GM18907 (cell line): ENCODE measurements around the gene CRTC2.
A peak's percentile ranks its signal among the peaks of the same experiment; 100 is the strongest.
"Not testable (repeated sequence)": the region's sequence is repeated elsewhere in the genome, so short reads cannot be mapped to it uniquely, and the experiment has no call there.

Experiments
- ATAC-seq: cut with Tn5 transposase; IDR thresholded peaks from one replicate; pipeline ENCODE4 v1.9.1; 2021; ENCODE audit warnings: mild to moderate bottlenecking, moderate library complexity; ENCODE audit not compliant: unreplicated experiment

CRTC2 gene, protein sequence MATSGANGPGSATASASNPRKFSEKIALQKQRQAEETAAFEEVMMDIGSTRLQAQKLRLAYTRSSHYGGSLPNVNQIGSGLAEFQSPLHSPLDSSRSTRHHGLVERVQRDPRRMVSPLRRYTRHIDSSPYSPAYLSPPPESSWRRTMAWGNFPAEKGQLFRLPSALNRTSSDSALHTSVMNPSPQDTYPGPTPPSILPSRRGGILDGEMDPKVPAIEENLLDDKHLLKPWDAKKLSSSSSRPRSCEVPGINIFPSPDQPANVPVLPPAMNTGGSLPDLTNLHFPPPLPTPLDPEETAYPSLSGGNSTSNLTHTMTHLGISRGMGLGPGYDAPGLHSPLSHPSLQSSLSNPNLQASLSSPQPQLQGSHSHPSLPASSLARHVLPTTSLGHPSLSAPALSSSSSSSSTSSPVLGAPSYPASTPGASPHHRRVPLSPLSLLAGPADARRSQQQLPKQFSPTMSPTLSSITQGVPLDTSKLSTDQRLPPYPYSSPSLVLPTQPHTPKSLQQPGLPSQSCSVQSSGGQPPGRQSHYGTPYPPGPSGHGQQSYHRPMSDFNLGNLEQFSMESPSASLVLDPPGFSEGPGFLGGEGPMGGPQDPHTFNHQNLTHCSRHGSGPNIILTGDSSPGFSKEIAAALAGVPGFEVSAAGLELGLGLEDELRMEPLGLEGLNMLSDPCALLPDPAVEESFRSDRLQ

DNA sequence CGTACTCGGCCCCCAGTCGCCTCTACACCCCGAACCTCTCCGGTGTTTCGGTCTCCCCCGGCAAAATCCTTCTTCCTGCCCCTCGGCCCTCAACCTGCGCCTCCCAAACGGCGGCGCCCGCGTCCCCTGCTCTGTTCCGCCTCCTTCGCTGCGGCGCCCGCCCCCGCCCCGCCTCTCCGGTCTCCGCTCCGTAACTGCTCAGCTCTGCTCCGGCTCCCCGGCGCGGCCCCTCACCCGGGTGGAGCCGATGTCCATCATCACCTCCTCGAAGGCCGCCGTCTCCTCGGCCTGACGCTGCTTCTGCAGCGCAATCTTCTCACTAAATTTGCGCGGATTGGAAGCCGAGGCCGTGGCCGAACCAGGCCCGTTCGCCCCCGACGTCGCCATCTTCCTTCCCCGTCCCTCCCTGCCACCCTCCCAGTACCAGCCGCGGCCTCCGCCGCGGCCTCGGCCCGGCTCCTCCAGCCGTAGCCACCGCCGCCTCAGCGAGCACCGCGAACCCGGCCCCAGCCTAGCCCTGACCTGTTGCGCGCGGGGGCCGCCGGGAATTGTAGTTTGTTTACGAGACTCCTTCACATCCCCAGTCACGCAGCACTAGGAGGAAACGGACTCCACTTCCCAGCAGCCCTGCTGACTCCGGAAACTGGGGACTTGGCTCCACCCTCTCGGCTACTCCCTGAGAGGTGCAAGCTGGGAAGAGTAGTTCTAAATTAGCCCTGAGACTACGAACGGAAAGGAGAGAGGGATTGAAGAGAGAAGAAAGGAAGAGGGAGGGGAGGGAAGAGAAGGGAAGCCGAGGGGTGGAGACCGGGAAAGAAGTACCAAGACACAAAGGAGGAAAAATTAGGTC lies at the start of gene CRTC2:
CRTC2 (minus strand) TSS at position 502 of the 850 bp plus-strand sequence; CDS start at position 387, 115 bp downstream.
- peak; percentile 81 for ATAC-seq

DNA sequence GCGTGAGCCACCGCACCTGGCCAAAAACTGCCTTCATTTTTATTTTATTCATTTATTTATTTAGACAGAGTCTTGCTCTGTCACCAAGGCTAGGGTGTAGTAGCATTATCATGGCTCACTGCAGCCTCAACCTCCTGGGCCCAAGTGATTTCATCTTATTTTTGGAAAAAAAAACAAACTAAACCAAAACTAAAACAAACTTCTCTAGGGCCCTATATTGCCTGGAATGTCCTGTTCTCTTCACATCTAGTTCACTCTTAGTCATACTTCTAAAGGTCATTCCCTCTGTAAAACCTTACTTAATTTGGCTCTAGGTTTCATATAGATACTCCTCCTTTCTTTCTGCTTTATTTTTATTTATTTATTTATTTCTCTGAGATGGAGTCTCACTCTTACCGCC lies 47.7 kb upstream of the CRTC2 start:
- ATAC-seq, result no peak

DNA sequence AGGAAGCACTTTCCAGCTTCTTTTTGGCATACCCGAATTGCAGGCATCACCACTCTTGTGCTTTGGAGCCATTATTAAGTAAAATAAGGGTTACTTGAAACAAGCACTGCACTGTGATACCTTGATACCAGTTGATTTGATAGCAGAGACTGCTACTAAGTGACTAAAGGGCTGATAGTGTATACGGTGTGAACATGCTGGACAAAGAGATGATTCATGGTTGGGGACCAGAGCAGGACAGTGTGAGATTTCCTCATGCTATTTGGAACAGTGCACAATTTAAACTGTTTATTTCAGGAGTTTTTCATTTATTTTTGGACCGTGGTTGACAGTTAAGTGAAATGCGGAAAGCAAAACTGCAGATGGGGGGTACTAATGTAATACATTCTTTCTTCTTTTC lies 42.0 kb upstream of the CRTC2 start:
- no peak for ATAC-seq

DNA sequence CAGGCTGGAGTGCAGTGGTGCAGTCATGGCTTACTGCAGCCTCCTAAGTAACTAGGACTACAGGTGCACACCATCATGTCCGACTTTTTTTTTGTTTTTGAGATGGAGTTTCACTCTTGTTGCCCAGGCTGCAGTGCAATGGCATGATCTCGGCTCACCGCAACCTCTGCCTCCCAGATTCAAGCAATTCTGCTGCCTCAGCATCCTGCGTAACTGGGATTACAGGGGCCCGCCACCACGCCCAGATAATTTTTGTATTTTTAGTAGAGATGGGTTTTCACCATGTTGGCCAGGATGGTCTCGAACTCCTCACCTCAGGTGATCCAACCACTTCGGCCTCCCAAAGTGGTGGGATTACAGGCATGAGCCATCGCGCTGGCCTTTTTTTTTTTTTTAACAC lies 38.5 kb upstream of the CRTC2 start:
- not testable (repeated sequence) for ATAC-seq

DNA sequence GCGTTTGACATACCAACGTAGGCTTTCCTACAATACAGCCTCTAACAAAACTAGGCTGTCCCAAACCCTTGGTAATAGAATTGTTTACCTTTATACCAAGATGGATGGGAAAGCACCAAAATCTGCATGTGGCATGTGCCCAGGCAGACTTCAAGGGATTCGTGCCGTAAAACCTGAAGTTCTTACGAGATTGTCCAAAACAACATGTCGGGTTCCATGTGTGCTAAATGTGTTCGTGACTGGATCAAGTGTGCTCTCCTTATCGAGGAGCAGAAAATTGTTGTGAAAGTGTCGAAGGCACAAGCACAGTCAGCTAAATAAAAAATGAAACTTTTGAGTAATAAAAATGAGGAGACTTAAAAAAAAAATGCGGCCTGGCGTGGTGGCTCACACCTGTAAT lies 37.2 kb upstream of the CRTC2 start:
- no peak for ATAC-seq

DNA sequence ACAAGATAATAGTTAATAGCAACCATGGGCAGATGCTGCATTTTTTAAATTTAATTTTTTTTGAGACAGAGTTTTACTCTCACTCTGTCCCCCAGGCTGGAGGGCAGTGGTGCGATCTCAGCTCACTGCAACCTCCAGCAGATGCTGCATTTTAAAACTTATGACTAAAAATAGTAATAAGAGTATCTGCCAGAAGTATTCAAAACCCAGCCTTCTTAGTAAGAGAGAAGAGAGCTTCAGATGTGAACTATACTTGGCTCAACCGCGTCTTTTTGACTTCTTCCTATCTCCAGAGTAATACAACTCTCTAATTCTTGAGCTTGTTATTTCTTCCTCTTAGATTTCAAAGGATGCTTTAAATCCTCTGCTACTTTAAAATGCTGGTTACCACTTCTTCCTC lies 36.8 kb upstream of the CRTC2 start:
- no peak for ATAC-seq

DNA sequence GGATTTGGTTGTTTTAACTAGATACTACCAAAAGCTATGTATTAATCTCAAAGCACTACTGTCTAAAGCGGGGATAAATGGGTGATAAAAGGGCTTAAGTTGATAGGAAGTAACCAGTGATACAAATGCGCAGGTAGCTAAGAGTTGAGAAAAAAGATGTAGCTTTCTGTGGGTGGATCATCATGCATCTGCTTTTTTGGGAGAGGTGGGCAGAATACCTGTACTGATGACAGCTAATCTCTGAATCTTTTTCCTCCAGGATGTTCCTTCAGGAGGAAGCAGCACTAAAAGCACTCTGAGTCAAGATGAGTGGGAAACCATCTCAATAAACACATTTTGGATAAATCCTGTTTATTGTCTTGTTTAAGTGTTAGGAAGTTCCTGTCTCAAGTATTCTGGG lies 33.4 kb upstream of the CRTC2 start:
- no peak for ATAC-seq

DNA sequence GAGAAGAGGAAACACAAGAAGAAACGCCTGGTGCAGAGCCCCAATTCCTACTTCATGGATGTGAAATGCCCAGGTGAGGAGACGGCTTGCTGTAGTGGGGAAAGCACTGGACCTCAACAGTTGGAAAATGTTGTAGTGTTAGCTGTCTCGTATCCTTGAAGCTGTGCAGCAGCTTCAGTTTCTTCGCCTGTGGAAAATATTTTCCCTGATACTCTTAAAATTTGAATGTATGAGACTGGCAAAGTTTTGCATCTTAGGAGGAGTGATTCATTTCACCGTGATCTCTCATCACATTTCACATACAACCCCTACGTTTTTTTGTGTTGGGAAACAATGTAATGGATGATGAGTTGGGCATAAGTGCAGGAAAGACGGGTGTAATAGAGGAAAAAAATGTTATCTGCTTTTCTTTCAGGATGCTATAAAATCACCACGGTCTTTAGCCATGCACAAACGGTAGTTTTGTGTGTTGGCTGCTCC lies 32.8 kb upstream of the CRTC2 start:
- no peak for ATAC-seq

DNA sequence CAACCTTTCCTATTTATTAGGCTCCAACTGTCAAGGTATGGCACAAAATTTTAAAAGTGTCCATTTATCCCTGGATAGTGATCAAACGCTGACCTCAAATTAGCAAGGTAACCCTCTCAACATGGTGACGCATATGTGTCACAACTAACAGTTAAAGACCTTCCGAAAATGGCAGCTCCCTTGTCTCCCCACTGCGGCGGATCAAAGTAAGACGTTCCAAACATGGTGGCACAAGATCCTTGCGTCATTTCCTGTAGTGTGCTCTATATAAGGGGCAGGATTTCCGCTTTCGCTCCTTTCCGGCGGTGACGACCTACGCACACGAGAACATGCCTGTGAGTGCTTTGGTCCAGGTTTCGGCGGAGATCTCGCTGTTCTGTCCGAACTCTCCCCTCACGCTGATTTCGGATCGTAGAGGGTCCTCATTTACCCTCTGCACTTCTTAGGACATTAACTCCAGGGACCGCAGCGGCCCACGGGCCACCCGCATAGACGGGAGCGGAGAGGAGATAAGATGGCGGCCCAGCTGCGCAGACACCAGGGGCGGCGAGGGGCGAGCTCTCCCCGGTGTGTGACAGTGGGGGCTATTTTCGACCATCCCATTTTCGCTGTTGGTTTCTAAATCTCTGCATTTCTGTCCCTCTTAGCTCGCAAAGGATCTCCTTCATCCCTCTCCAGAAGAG lies 32.2 kb upstream of the CRTC2 start, which contains the start of gene RPS27:
RPS27 (plus strand) TSS at position 295 of the 683 bp plus-strand sequence; CDS start at position 330, 35 bp downstream.
- ATAC-seq, result peak; percentile 80

DNA sequence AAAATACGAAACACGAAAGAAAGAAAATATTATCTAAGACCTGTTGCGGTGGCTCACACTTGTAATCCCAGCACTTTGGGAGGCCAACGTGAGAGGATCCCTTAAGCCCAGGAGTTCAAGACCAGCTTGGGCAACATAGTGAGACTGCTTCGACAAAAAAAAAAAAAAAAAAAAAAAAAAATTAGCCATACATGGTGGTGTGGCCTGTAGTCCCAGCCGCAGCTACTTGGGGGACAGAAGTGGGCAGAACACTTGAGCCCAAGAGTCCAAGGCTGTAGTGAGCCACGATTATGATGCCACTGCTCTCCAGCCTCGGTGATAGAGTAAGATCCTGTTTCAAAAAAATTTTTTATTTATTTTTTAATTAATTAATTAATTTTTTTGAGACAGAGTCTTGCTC lies 29.2 kb upstream of the CRTC2 start:
- ATAC-seq, result no peak

DNA sequence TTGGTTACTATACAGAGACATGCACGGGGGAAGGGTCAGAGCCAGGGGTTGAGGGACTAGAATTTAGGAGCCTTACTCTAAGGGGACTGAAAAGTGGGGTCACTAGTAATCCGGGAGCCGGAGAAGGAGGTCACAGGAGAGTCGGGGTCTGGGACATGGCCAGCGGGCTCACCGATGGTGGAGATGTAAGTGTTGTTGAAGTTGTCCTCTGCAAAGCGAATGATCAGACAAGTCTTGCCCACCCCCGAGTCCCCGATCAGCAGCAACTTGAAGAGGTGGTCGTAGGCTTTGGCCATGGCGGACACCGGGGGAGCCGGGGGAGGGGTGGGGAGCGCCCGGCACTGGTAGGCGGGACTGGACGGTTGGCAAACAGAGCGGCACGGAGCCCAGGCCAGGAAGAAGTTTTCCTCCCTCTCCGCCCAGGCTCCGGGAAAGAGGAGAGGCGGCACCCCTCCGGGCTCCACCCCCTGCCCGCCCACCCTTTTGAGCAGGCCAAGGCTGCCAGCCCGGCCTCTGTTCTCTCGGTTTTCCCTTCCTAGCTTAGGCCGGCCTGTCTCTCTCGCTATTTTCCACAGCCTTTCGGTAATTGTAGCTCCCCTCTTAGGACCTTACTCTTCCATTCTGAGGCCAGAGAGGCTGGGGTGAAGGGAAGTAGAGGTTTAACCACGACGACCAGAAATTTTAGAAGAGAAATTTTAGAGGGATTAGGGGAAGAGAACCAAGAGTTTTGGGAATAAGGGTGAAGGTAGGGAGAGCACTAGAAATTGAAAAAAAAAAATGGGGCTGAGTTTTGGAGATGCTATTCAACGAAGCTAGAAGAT lies 27.7 kb upstream of the CRTC2 start, which contains the start of gene RAB13:
RAB13 (minus strand) TSS at position 399 of the 821 bp plus-strand sequence; CDS start at position 296, 103 bp downstream.
- ATAC-seq, result no peak

DNA sequence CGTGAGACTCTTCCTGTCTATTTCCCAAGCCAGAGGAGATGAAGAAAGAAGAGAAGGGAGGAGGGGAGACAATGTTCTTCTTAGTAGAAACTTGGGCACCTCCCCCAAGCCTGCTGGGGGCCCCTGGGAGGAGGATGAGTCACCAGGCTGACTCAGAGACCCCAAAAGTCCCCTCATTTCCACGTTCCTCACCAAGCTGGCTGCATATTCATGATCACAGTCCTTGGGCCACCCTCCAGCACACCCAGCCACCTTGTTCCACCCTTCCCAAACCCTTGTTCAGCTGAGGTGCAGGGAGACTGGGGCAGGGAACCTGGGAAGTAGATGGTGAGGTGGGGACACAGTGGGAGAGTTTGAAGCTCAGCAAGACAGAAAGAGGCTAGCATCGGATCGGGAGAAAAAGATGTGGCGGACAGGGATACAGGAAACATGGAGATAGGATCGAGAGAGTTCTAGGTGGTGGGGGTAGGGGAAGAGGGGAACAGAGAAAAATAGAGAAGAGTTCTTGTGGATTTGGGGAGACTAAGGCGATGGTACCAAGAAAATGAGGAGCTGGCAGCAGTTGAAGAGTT lies 27.0 kb upstream of the CRTC2 start:
- ATAC-seq, result no peak

DNA sequence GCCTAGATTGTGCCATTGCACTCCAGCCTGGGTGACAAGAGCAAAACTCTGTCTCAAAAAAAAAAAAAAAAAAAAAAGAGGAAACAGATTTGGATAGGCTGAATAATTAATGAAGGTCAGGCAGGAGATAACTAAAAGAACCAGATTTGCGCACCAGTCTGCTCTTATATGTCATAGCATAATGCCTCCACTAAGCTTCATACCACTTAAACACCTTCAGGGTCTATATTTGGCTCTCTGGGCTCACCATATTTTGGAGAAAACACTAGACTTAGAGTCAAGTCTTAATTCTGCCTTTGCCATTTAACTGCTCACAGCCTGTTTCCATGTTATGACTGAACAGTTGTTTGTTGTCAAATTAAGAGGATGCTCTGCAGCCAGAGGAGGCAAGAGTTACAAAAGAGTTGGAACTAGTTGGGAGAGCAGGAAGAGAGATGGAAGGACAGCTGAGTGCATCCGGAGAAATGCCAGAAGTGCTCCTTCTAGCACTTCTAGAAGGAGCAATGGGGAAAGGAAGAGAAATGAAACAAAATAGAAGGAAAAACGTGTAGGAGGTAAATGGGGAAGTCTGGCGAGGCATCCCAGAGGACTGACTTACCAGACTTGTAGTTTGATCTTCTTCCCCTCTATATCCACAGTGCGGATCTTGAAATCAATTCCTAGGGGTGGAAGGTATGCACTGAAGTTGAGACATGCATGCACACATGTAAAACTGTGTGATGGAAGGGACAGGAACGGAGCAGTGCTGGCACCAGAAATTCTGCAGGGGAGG lies 25.9 kb upstream of the CRTC2 start:
- no peak for ATAC-seq

DNA sequence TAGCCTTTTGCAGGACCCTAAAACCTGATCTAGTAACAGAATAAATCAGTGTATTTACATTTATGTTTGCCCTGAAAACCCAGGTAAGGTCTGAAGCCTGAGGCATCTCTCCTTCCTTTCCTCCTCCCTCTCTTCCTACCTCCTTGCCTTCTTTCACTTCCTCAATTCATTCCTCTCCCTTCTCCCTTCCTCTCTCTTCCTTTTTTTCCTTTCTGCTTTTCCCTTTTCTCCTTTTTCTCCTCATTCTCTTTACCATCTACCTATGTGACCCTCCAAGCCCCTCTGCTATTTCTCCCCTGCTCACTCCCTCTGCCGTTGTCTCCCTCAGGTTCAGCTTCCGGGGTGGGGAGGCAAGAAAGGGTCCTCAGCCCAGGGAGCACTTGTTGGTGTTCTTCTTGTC lies 23.3 kb upstream of the CRTC2 start:
- not testable (repeated sequence) for ATAC-seq

DNA sequence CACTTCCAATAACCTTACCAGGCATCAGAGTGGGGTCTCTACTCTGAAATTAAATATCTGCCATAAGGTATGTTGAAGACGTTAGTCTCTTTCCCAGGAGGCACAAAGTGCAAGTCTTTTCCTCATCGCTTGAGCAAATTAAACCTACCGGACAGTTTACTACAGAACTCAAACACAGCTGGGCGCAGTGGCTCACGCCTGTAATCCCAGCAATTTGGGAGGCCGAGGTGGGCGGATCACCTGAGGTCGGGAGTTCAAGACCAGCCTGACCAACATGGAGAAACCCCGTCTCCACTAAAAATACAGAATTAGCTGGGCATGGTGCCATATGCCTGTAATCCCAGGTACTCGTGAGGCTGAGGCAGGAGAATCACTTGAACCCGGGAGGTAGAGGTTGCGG lies 20.7 kb upstream of the CRTC2 start:
- ATAC-seq, result not testable (repeated sequence)

DNA sequence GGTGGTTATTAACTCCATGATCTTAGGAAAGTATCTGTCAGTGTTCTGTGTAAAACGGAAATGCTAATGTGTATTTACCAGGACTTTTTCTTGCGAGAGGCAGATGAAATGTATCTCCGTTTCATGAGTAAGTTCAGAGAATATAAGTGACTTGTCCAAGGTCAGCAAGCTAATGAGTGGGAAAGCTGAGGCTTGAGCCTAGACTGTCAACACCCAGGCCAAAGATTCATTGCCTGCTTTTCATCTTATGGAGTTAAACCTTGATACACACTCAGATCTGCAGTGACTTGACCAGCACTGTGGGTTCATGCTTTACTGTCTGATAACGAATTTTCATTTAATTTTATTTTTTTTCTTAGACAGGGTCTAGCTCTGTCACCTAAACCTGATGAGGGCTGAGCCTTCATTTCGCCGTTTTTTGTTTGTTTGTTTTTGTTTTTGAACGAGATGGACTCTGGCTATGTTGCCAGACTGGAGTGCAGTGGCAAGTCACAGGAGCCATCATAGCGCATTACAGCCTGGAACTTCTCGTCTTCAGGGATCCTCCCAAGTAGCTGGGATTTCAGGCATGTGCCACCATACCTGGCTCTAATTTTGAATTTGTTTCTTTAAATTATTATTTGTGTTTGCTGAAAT lies 20.0 kb upstream of the CRTC2 start:
- ATAC-seq, result no peak

DNA sequence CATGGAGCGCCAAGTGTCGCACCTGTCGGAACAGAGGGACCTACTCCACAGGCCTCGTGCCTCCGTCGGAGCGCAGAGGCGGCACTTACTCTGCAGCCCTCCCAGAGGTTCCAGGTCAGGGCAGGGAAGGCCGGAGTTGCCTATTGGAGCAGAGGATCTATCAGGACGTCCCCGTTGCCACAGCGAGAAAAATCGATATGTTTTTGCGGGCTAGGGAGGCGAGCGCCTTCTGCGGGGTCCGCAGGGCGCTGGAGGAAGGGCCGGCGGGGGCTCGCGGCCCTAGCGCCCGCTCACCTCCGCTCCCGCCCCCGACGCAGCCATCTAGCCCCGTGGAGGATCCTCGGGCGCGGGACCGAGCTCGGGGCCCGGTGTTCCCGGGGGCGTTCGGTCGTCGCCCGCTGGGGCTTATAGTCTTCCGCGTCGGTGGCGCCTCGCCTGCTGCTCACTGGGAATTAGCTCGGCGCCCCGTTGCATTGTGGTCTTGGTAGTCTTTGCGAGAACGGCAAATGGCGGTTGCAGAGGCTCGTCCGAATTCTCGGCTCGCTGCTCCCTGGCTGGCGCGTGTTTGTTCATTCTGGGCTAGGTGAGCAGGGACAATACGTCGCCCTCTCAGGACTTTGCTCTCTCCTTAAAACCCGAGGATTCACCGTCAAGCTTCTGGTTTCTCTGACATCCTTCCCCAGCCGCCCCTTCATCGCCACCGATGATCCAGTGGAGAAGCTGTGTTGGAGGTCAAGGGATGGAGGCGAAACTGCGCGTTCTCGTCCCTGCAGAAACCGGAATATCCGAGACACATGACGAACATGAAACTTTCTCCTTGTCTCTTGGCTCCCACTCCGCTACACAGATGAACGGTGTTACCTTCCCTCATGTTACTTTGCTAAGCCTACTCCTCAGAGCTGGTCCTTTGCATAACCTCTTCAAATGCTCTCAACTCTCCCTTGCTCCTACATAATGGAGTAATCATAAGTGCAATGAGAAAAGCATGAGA lies 19.1 kb upstream of the CRTC2 start, which contains the start of gene JTB:
JTB (minus strand) TSS at position 425 of the 991 bp plus-strand sequence; CDS start at position 3, 422 bp downstream.
- peak; percentile 74 for ATAC-seq
